HL-60 (cell line): ENCODE results near the gene DOCK1.

ENCODE experiments used
- DNase-seq, 2 experiments: peaks; one replicate each; pipeline ENCODE4 v3.0.0-alpha.2; 2010 to 2020; ENCODE audit warnings: low read depth in 1 of 2, low spot score in 1 of 2
- H3K27ac ChIP-seq: fragments of 250-450 bp; sonication (Bioruptor Pico); replicated peaks from 2 replicates; pipeline ENCODE4 v1.5.1; 2020; ENCODE audit warnings: mild to moderate bottlenecking, moderate library complexity
- H3K27me3 ChIP-seq: fragments of 250-450 bp; sonication (Bioruptor Pico); 2 replicates; pipeline ENCODE4 v1.5.1; 2021; ENCODE audit warnings: mild to moderate bottlenecking, moderate library complexity; ENCODE audit not compliant: insufficient read depth, poor library complexity, severe bottlenecking
- H3K4me3 ChIP-seq: replicated peaks from 2 replicates; pipeline ENCODE4 v1.5.1; 2011; ENCODE audit warnings: mild to moderate bottlenecking, control low read depth, low read length; ENCODE audit not compliant: insufficient read depth
- GABPA ChIP-seq: IDR thresholded peaks from 2 replicates; pipeline ENCODE4 v1.6.1; 2012; ENCODE audit warnings: low read depth
- POLR2AphosphoS5 ChIP-seq: IDR thresholded peaks from 2 replicates; pipeline ENCODE4 v1.6.1; 2012; ENCODE audit warnings: low read depth
- REST ChIP-seq: IDR thresholded peaks from 2 replicates; pipeline ENCODE4 v1.6.1; 2012; ENCODE audit warnings: low read depth; ENCODE audit not compliant: insufficient replicate concordance
- SPI1 ChIP-seq: IDR thresholded peaks from 2 replicates; pipeline ENCODE4 v1.6.1; 2012; ENCODE audit warnings: low read depth, mild to moderate bottlenecking, borderline replicate concordance
- TF ChIP-seq, protein P1 (sequence below): IDR thresholded peaks from one replicate; pipeline ENCODE4 v1.5.1; 2011; ENCODE audit warnings: low read length, control low read depth, inconsistent platforms; ENCODE audit not compliant: insufficient read depth

DOCK1 gene

GRCh38 chr10:127117125-127117524 is 211.9 kb downstream of the DOCK1 start:
- TF ChIP-seq, protein P1, sequence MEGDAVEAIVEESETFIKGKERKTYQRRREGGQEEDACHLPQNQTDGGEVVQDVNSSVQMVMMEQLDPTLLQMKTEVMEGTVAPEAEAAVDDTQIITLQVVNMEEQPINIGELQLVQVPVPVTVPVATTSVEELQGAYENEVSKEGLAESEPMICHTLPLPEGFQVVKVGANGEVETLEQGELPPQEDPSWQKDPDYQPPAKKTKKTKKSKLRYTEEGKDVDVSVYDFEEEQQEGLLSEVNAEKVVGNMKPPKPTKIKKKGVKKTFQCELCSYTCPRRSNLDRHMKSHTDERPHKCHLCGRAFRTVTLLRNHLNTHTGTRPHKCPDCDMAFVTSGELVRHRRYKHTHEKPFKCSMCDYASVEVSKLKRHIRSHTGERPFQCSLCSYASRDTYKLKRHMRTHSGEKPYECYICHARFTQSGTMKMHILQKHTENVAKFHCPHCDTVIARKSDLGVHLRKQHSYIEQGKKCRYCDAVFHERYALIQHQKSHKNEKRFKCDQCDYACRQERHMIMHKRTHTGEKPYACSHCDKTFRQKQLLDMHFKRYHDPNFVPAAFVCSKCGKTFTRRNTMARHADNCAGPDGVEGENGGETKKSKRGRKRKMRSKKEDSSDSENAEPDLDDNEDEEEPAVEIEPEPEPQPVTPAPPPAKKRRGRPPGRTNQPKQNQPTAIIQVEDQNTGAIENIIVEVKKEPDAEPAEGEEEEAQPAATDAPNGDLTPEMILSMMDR: no peak
- peak; percentile 98 for TF ChIP-seq REST
- Histone ChIP-seq H3K4me3 (no peak overlapping the region), H3K27ac (no peak overlapping the region), H3K27me3 (no peaks in the 10 kb centered on the region)
- DNase-seq: peak in 1 of 2 experiments; percentile 6

- no peak overlapping the region for H3K27ac ChIP-seq
- no peak overlapping the region for H3K4me3 ChIP-seq
- TF ChIP-seq SPI1 (no peak), REST (no peak), POLR2AphosphoS5 (no peak), GABPA (no peak)
- TF ChIP-seq, protein P1: no peak
- no peak for DNase-seq
- no peaks in the 10 kb centered on the region for H3K27me3 ChIP-seq
Observed at GRCh38 chr10:127118034-127118433, 212.8 kb downstream of the DOCK1 start.

DNA sequence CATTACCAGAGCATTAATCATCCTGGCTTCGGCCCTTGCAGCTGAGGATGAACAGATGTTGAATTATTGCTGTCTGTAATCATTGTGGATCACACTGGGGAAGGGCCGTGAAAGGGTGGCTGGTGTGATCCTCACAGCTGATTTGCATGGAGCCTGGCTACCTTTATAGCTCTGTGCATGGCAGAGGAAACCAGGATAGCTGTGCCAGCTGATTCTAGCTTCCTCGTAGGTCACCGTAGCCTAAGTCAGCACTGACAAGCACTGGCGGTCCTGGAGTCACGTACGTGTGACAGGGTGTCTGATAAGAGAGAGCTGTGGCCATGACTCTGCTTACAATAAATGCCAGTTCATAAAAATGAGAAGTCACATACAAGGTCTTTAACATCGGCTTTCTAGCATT is 214.7 kb downstream of the DOCK1 start:
- no peak for DNase-seq
- H3K27ac ChIP-seq: no peak overlapping the region

GRCh38 chr10:127122831-127123230 is 217.6 kb downstream of the DOCK1 start:
- no peak for DNase-seq

More for the DNA sequence above, 214.7 kb downstream of the DOCK1 start:
- no peak for TF ChIP-seq GABPA
- H3K27me3 ChIP-seq: no peaks in the 10 kb centered on the region
- no peak overlapping the region for H3K4me3 ChIP-seq

More at GRCh38 chr10:127122831-127123230, 217.6 kb downstream of the DOCK1 start:
- Histone ChIP-seq H3K27me3 (no peaks in the 10 kb centered on the region), H3K27ac (no peak overlapping the region), H3K4me3 (no peak overlapping the region)
- no peak for TF ChIP-seq SPI1
- no peak for TF ChIP-seq REST
- TF ChIP-seq GABPA: no peak
- no peak for TF ChIP-seq POLR2AphosphoS5
- TF ChIP-seq, protein P1: no peak
